ENCODE data around the gene C9. TPM values are rescaled to one million over a fixed set of nuclear protein-coding genes. Genes with fewer than 3 reads are reported as not detected.

Gene C9
- total RNA-seq, 1 donor from 2014 or later: not detected

DNA sequence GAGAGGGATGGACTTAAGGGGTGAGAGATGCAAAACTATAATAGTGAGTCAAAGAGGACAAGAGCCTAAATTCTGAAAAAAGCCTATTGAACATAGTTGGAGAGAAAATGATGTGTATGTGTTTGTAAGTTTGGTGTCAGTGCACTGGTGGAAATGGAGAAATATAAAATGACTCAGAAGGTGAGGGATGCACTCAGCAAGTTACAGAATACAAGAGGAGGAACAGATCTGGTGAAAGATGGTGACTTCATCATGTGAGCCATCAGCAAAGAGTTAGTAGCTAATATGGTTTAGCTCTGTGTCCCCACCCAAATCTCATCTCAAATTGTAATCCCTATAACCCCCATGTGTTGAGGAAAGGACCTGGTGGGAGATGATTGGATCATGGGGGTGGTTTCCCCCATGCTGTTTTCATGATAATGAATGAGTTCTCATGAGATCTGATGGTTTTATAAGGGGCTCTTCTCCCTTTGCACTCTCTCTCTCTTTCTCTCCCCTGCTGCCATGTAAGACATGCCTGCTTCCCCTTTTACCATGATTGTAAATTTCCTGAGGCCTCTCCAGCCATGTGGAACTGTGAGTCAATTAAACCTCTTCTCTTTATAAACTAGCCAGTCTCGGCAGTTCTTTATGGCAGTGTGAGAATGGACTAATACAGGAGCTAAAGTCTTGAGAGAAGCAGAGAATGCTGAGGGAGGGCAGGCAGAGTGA lies 114.6 kb downstream of the C9 start:
- no peak for TF ChIP-seq CTCF (IDR thresholded peaks at IDR 0.05; ENCODE audit: unreplicated experiment)
- no peak overlapping the region for H3K27ac Mint-ChIP-seq
- H3K36me3 Mint-ChIP-seq (ENCODE audit: insufficient read depth): no peaks in the 10 kb centered on the region
- H3K4me3 Mint-ChIP-seq (ENCODE audit: low read depth): no peak overlapping the region
- no peaks in the 10 kb centered on the region for H3K9me3 Mint-ChIP-seq (ENCODE audit: low read depth)
- no peaks in the 10 kb centered on the region for H3K27me3 Mint-ChIP-seq
- DNase-seq (ENCODE audit: low spot score, unreplicated experiment): no peak
- no peaks in the 10 kb centered on the region for H3K4me1 Mint-ChIP-seq (ENCODE audit: low read depth)

- H3K4me3 Mint-ChIP-seq (ENCODE audit: low read depth): no peak overlapping the region
- H3K27ac Mint-ChIP-seq: no peak overlapping the region
- no peaks in the 10 kb centered on the region for H3K36me3 Mint-ChIP-seq (ENCODE audit: insufficient read depth)
- no peaks in the 10 kb centered on the region for H3K9me3 Mint-ChIP-seq (ENCODE audit: low read depth)
- no peaks in the 10 kb centered on the region for H3K4me1 Mint-ChIP-seq (ENCODE audit: low read depth)
- H3K27me3 Mint-ChIP-seq: no peaks in the 10 kb centered on the region
- no peak for TF ChIP-seq CTCF (IDR thresholded peaks at IDR 0.05; ENCODE audit: unreplicated experiment)
- DNase-seq (ENCODE audit: low spot score, unreplicated experiment): no peak
Observed at GRCh38 chr5:39249069-39249468, 115.2 kb downstream of the C9 start.

DNA sequence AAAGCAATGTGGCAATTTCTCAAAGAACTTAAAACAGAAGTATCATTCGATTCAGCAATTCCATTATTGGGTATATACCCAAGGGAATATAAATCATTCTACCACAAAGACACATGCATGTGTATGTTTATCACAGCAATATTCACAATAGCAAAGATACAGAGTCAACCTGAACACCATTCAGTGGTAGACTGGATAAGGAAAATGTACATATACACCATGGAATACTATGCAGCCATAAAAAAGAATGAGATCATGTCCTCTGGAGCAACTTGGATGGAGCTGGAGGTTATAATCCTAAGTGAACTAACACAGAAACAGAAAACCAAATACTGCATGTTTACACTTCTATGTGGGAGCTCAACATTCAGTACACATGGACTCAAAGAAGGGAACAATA lies 123.5 kb downstream of the C9 start:
- Mint-ChIP-seq H3K4me1 (ENCODE audit: low read depth) (peaks cover 3% of the 10 kb centered on the region), H3K36me3 (ENCODE audit: insufficient read depth) (peaks cover 3% of the 10 kb centered on the region), H3K9me3 (ENCODE audit: low read depth) (peaks cover 23% of the 10 kb centered on the region), H3K27ac (no peak overlapping the region), H3K27me3 (no peaks in the 10 kb centered on the region), H3K4me3 (ENCODE audit: low read depth) (no peak overlapping the region)
- TF ChIP-seq CTCF (IDR thresholded peaks at IDR 0.05; ENCODE audit: unreplicated experiment): no peak
- DNase-seq (ENCODE audit: low spot score, unreplicated experiment): no peak

DNA sequence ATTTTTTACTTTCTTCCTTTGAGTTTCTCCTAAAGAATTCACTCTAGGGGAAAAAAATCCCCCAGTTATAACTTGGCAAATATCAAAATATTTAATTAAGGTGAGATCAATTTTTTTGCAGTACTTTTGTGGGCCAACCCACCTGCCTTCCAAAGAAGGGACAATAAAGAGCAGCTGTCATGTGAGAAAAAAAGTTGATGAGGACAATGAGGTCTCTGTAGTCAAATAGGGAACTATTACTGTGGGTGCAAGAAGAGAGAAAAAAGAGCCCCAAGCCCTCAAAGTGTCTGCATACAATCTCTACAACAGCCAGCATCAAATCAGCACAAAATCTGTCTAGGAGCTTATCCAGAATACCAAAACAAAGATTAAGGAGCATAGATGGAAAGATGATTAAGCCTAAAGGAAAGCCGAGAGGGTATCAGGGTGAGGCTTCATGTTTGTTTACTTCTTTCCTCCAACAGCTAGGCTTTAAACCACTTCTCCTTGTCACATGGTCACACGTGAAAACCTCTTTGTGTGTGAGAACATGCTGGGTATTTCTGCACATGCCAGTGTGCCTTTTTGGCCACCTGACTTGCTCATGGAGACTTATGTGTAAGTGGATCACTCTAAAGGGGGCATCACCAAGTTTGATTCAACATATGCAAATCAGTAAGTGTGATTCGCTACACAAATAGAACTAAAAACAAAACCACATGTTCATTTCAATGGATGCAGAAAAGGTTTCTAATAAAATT lies 125.8 kb downstream of the C9 start:
- H3K9me3 Mint-ChIP-seq (ENCODE audit: low read depth): peaks cover 23% of the 10 kb centered on the region
- H3K4me3 Mint-ChIP-seq (ENCODE audit: low read depth): no peak overlapping the region
- peaks cover 3% of the 10 kb centered on the region for H3K4me1 Mint-ChIP-seq (ENCODE audit: low read depth)
- peaks cover 3% of the 10 kb centered on the region for H3K36me3 Mint-ChIP-seq (ENCODE audit: insufficient read depth)
- H3K27ac Mint-ChIP-seq: no peak overlapping the region
- DNase-seq (ENCODE audit: low spot score, unreplicated experiment): no peak
- no peaks in the 10 kb centered on the region for H3K27me3 Mint-ChIP-seq
- no peak for TF ChIP-seq CTCF (IDR thresholded peaks at IDR 0.05; ENCODE audit: unreplicated experiment)

- Mint-ChIP-seq H3K27me3 (no peaks in the 10 kb centered on the region), H3K9me3 (ENCODE audit: low read depth) (peaks cover 27% of the 10 kb centered on the region), H3K4me1 (ENCODE audit: low read depth) (peaks cover 8% of the 10 kb centered on the region), H3K27ac (no peak overlapping the region), H3K36me3 (ENCODE audit: insufficient read depth) (peaks cover 6% of the 10 kb centered on the region), H3K4me3 (ENCODE audit: low read depth) (no peak overlapping the region)
- no peak for TF ChIP-seq CTCF (IDR thresholded peaks at IDR 0.05; ENCODE audit: unreplicated experiment)
- DNase-seq (ENCODE audit: low spot score, unreplicated experiment): no peak
Observed at GRCh38 chr5:39236718-39237117, 127.6 kb downstream of the C9 start.

Measured in progenitor cell of endocrine pancreas (in vitro differentiated cells).